Lower leg skin (tissue), 4 donors: ENCODE data around the gene DLD. TPM values are rescaled to one million over a fixed set of nuclear protein-coding genes. Genes with fewer than 3 reads are reported as not detected.

Experiments
- DNase-seq, 2 donors: peaks; one replicate each; pipeline ENCODE4 v3.0.0-alpha.2; 2019; ENCODE audit warnings: low spot score in 2 of 2
- H3K4me3 ChIP-seq: fragments of 200-600 bp; sonication (generic); 2 replicates; pipeline ENCODE4 v1.5.1; 2017; ENCODE audit warnings: mild to moderate bottlenecking, low read depth; ENCODE audit not compliant: poor library complexity, severe bottlenecking
- POLR2A ChIP-seq, 2 donors: fragments of 450-650 bp; IDR thresholded peaks; one replicate each; pipeline ENCODE4 v1.6.1; 2016 to 2017; ENCODE audit warnings: antibody characterized with exemption in 2 of 2, mild to moderate bottlenecking in 1 of 2, moderate library complexity in 1 of 2
- WGBS, 2 donors: methylation state at CpG; one replicate each; pipeline ENCODE4 v1.1.5; 2018; 5-methylcytosine and 5-hydroxymethylcytosine counted together
- intact Hi-C: fragments of 100-400 bp; cut with DNase I; formaldehyde crosslinking; loops from one replicate; pipeline ENCODE4 v1.15.0; 2023; ENCODE audit warnings: low total_unique reads
- total RNA-seq, 4 donors: library from RNA; depleted of rRNA; stranded (reverse); fragments of >200 nt; gene quantifications; one replicate each; pipeline ENCODE4 v1.1.0, GENCODE V29; 2016
- TF ChIP-seq, protein P1 (sequence below), 3 donors: fragments of 450-650 bp; IDR thresholded peaks; one replicate each; pipeline ENCODE4 v1.5.1; 2016; ENCODE audit warnings: antibody characterized with exemption in 3 of 3, mild to moderate bottlenecking in 3 of 3, moderate library complexity in 2 of 3

The DLD gene
- total RNA-seq, 4 donors from 2014 or later: 52.2 to 139 (median 69.7) TPM

DNA sequence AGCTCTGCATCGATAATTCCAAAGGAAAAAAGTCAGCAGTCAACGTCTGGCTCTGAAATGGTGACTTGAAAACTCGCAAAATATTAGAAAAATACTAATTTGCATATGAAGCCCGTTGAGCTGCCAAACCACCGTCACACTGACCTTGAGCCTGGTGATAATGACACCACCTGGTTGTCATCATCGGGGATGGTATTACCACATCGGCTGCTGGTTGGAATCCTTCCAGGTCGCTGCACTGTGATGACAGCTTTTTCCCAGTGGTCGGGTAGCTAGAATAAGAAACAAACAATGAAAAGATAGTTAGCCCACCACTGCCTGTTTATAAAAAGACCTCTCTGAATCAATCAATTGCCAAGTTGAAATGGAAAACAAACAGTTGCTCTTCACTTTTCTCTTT, 70.4 kb downstream of the DLD start:
- WGBS, 2 donors: 59 to 68% methylated on average over 9 of the region's 9 CpGs
- DNase-seq: peak; percentile 52 to 95
- no peak overlapping the region for H3K4me3 ChIP-seq
- TF ChIP-seq, protein P1, sequence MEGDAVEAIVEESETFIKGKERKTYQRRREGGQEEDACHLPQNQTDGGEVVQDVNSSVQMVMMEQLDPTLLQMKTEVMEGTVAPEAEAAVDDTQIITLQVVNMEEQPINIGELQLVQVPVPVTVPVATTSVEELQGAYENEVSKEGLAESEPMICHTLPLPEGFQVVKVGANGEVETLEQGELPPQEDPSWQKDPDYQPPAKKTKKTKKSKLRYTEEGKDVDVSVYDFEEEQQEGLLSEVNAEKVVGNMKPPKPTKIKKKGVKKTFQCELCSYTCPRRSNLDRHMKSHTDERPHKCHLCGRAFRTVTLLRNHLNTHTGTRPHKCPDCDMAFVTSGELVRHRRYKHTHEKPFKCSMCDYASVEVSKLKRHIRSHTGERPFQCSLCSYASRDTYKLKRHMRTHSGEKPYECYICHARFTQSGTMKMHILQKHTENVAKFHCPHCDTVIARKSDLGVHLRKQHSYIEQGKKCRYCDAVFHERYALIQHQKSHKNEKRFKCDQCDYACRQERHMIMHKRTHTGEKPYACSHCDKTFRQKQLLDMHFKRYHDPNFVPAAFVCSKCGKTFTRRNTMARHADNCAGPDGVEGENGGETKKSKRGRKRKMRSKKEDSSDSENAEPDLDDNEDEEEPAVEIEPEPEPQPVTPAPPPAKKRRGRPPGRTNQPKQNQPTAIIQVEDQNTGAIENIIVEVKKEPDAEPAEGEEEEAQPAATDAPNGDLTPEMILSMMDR (IDR thresholded peaks at IDR 0.05): no peak
- no peak for TF ChIP-seq POLR2A (IDR thresholded peaks at IDR 0.05)
- intact Hi-C loops: no loop called here

DNA sequence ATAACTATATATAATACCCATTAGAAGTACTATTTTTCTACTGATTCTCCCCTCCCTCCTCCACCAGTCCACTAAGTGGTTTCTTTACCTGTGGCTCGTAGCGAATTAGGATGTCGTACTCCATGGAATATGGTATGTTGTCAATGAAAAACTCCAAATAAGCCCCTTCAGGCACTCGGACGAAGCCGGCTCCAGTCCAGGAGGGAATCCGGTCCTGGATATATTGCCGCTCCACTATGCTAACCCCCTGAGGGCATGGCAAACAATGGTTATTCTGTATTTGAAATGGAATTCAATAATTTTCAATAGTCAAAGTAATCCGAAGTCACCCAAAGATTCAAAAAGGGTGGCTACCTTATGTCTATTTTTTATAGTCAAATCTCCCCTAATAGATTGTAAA, 71.8 kb downstream of the DLD start:
- WGBS, 2 donors: 91 to 92% methylated on average over 9 of the region's 9 CpGs
- TF ChIP-seq, protein P1 (IDR thresholded peaks at IDR 0.05): no peak
- TF ChIP-seq POLR2A (IDR thresholded peaks at IDR 0.05): no peak
- intact Hi-C loops: no loop called here
- H3K4me3 ChIP-seq: no peak overlapping the region
- DNase-seq: no peak

DNA sequence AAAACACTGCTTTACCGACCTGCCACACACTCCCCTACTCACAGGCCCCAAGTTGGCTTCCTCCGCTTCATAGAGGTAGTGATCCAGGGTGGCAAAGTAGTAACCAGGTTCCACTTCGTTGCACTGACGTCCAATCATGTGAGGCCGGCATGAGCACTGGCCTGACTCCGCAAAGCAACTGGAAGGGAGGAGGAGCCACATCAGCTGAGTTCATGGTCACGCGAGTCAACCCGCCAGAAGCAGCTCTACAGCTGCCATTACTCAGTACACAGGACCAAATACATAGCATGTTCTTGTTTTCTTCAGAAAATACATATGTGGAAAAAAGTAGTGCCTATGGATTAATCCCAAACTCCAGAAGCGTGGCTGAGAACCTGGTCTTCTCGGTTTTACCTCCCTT, 73.5 kb downstream of the DLD start:
- H3K4me3 ChIP-seq: no peak overlapping the region
- intact Hi-C loops: no loop called here
- TF ChIP-seq POLR2A (IDR thresholded peaks at IDR 0.05): no peak
- TF ChIP-seq, protein P1 (IDR thresholded peaks at IDR 0.05): no peak
- 99% methylated on average over 11 of the region's 11 CpGs for WGBS, 2 donors
- no peak for DNase-seq

DNA sequence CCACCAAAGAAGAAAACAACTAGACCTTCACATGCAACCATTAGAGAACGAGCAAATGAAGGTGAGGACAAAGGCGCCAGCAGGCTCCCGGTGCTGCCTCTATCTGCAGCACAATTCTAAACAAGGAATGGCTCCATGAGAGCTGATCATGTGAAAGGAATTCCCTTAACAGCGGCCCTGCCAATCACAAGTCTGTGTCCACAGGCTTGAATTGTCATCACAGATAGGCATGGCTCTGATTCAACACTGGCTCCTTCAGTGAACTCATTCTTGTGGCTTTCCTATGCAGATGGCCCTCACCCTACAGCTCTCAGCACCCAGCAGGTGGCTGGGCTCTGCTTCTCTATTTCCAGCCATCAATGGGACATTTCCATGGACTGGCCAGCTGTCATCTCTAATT, 75.7 kb downstream of the DLD start:
- intact Hi-C loops: no loop called here
- no peak overlapping the region for H3K4me3 ChIP-seq
- WGBS, 2 donors: 76 to 77% methylated on average over 4 of the region's 4 CpGs
- no peak for TF ChIP-seq POLR2A (IDR thresholded peaks at IDR 0.05)
- TF ChIP-seq, protein P1 (IDR thresholded peaks at IDR 0.05): no peak
- peak in 1 of 2 donors; percentile 82 for DNase-seq

DNA sequence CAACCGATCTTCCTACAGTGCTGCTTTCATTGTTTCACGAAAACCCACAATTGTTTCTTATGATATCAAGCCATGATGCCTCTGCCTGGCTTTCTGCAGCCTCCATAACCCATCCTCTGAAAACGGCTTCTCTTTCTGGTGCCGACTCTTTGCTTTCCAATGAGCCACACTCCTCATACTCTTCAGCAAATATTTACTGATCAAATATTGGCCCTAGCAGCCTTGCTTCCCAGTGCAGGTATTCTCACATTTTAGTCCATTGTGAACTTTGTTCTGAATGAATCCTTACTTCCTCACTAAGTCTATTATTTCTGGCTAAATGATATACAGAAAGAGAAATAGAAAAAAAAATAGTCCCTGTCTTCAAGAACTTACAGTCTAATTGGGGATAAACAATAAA, 76.4 kb downstream of the DLD start:
- 90 to 93% methylated on average over 4 of the region's 4 CpGs for WGBS, 2 donors

DNA sequence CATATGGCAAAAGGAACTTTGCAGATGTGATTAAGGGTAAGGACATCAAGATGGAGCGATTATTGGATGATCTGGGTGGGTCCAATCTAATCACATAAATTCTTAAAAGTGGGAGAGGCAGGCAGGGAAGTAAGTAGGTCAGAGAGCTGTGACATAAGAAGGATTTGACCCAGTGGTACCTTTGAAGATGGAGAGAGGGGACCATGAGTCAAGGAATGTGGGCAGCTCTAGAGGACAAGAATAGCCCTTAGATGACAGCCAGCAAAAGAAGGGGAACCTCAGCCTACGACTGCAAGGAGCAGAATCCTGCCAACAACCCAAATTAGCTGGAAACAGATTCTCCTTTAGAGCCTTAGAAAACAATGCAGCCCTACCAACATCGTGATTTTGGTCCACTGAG, 77.5 kb downstream of the DLD start:
- WGBS, 2 donors: 85% methylated on average over 3 of the region's 3 CpGs
- no peak overlapping the region for H3K4me3 ChIP-seq
- TF ChIP-seq, protein P1 (IDR thresholded peaks at IDR 0.05): no peak
- no peak for TF ChIP-seq POLR2A (IDR thresholded peaks at IDR 0.05)
- intact Hi-C loops: no loop called here
- DNase-seq: no peak

More for the DNA sequence above, 76.4 kb downstream of the DLD start:
- no peak overlapping the region for H3K4me3 ChIP-seq
- intact Hi-C loops: no loop called here
- TF ChIP-seq, protein P1 (IDR thresholded peaks at IDR 0.05): no peak
- TF ChIP-seq POLR2A (IDR thresholded peaks at IDR 0.05): no peak
- DNase-seq: no peak
